GM23338 (cell line): ENCODE data around the gene RASEF. TPM values are rescaled to one million over a fixed set of nuclear protein-coding genes. Genes with fewer than 3 reads are reported as not detected.

Experiments
- ATAC-seq: fragments of 200-7000 bp; cut with Tn5 transposase; 3 replicates; pipeline ENCODE4 v1.9.1; 2020
- DNase-seq: peaks from one replicate; pipeline ENCODE4 v3.0.0-alpha.2; 2015; ENCODE audit warnings: low spot score
- H2AFZ ChIP-seq: fragments of 200-600 bp; sonication (generic); 2 replicates; pipeline ENCODE4 v1.8.0; 2016; ENCODE audit warnings: antibody characterized with exemption, mild to moderate bottlenecking, moderate library complexity
- H3F3A ChIP-seq: fragments of 200-600 bp; sonication (generic); replicated peaks from 2 replicates; pipeline ENCODE4 v1.8.0; 2017; ENCODE audit warnings: antibody characterized with exemption, mixed run types, low read depth
- H3K27ac ChIP-seq: fragments of 200-600 bp; sonication (generic); 2 replicates; pipeline ENCODE4 v1.6.1; 2016; ENCODE audit warnings: low read depth
- H3K27me3 ChIP-seq: fragments of 200-600 bp; sonication (generic); 2 replicates; pipeline ENCODE4 v1.8.0; 2016; ENCODE audit warnings: mild to moderate bottlenecking, mixed run types, moderate library complexity; ENCODE audit not compliant: insufficient read depth
- H3K36me3 ChIP-seq: fragments of 200-600 bp; sonication (generic); 2 replicates; pipeline ENCODE4 v1.8.0; 2016; ENCODE audit warnings: mild to moderate bottlenecking; ENCODE audit not compliant: insufficient read depth
- H3K4me1 ChIP-seq: fragments of 200-600 bp; sonication (generic); 2 replicates; pipeline ENCODE4 v1.8.0; 2016; ENCODE audit warnings: mild to moderate bottlenecking, moderate library complexity; ENCODE audit not compliant: insufficient read depth
- H3K4me2 ChIP-seq: fragments of 200-600 bp; sonication (generic); 2 replicates; pipeline ENCODE4 v1.7.1; 2017; ENCODE audit warnings: mixed run types
- H3K4me3 ChIP-seq: fragments of 200-600 bp; sonication (generic); 2 replicates; pipeline ENCODE4 v1.6.1; 2016; ENCODE audit warnings: mixed run types
- H3K79me2 ChIP-seq: fragments of 200-600 bp; sonication (generic); replicated peaks from 2 replicates; pipeline ENCODE4 v1.8.0; 2017; ENCODE audit warnings: mild to moderate bottlenecking; ENCODE audit not compliant: insufficient read depth
- H3K9me2 ChIP-seq: fragments of 200-600 bp; sonication (generic); 2 replicates; pipeline ENCODE4 v1.8.0; 2017; ENCODE audit not compliant: insufficient read depth
- H4K20me1 ChIP-seq: fragments of 200-600 bp; sonication (generic); replicated peaks from 2 replicates; pipeline ENCODE4 v1.8.0; 2017; ENCODE audit warnings: mild to moderate bottlenecking; ENCODE audit not compliant: insufficient read depth
- H3K27ac Mint-ChIP-seq: 2 replicates; pipeline ENCODE4 v1.8.0; 2020; ENCODE audit warnings: inconsistent platforms, mild to moderate bottlenecking, moderate library complexity, mixed read lengths
- H3K27me3 Mint-ChIP-seq: 3 replicates; pipeline ENCODE4 v1.8.0; 2022; ENCODE audit warnings: low read depth, mild to moderate bottlenecking, moderate library complexity, mixed read lengths, inconsistent platforms; ENCODE audit not compliant: insufficient read depth, poor library complexity
- H3K36me3 Mint-ChIP-seq: 3 replicates; pipeline ENCODE4 v1.8.0; 2021; ENCODE audit warnings: low read depth, mild to moderate bottlenecking, inconsistent platforms, moderate library complexity, mixed read lengths
- H3K4me1 Mint-ChIP-seq: 3 replicates; pipeline ENCODE4 v1.8.0; 2020; ENCODE audit warnings: mild to moderate bottlenecking, inconsistent platforms, mixed read lengths
- H3K4me3 Mint-ChIP-seq: 3 replicates; pipeline ENCODE4 v1.8.0; 2021; ENCODE audit warnings: moderate library complexity, mild to moderate bottlenecking, inconsistent platforms, mixed read lengths
- H3K9me3 Mint-ChIP-seq: 3 replicates; pipeline ENCODE4 v1.8.0; 2020; ENCODE audit warnings: moderate library complexity, mild to moderate bottlenecking, inconsistent platforms, mixed read lengths
- CREB1 ChIP-seq: fragments of 250-450 bp; sonication (Bioruptor Pico); IDR thresholded peaks from 2 replicates; pipeline ENCODE4 v1.5.0; 2020; ENCODE audit warnings: low read depth, mild to moderate bottlenecking, moderate library complexity
- EZH2 ChIP-seq: fragments of 200-600 bp; sonication (generic); IDR thresholded peaks from one replicate; pipeline ENCODE4 v1.8.0; 2017; ENCODE audit warnings: antibody characterized with exemption, mild to moderate bottlenecking, low read depth; ENCODE audit not compliant: unreplicated experiment
- EZH2phosphoT487 ChIP-seq: fragments of 200-600 bp; sonication (generic); IDR thresholded peaks from one replicate; pipeline ENCODE4 v1.8.1; 2018; ENCODE audit warnings: antibody characterized with exemption; ENCODE audit not compliant: unreplicated experiment
- JUNB ChIP-seq: IDR thresholded peaks from one replicate; pipeline ENCODE4 v1.6.1; 2016; ENCODE audit warnings: antibody characterized with exemption; ENCODE audit not compliant: unreplicated experiment
- NANOG ChIP-seq: IDR thresholded peaks from 2 replicates; pipeline ENCODE4 v1.6.1; 2016; ENCODE audit warnings: antibody characterized with exemption, borderline replicate concordance
- POLR2AphosphoS5 ChIP-seq: IDR thresholded peaks from 2 replicates; pipeline ENCODE4 v1.6.1; 2016; ENCODE audit warnings: antibody characterized with exemption, low read depth
- STAT1 ChIP-seq: IDR thresholded peaks from one replicate; pipeline ENCODE4 v1.6.1; 2016; ENCODE audit warnings: antibody characterized with exemption; ENCODE audit not compliant: unreplicated experiment
- ZNF114 ChIP-seq: fragments of 250-450 bp; sonication (Bioruptor Pico); IDR thresholded peaks from 2 replicates; pipeline ENCODE4 v1.5.0; 2020; ENCODE audit warnings: mild to moderate bottlenecking, moderate library complexity
- ZNF331 ChIP-seq: fragments of 250-450 bp; sonication (Bioruptor Pico); IDR thresholded peaks from 2 replicates; pipeline ENCODE4 v1.5.0; 2020; ENCODE audit warnings: low read depth, mild to moderate bottlenecking, moderate library complexity
- polyA plus RNA-seq: library from polyadenylated mRNA; unstranded; fragments of >200 nt; fragmentation: Nextera tagmentation; extraction: Ambion mirVana; gene quantifications from 2 replicates; pipeline ENCODE4 v1.2.1, GENCODE V29; 2016
- total RNA-seq: library from RNA; depleted of rRNA; stranded (reverse); fragments of >200 nt; shearing (Covaris generic); gene quantifications from 2 replicates; pipeline ENCODE4 v1.2.3, GENCODE V29; 2014
- TF ChIP-seq, protein P1 (sequence below): IDR thresholded peaks from one replicate; pipeline ENCODE4 v1.6.1; 2018; ENCODE audit warnings: antibody characterized with exemption; ENCODE audit not compliant: unreplicated experiment
- TF ChIP-seq, protein P2 (sequence below): IDR thresholded peaks from 2 replicates; pipeline ENCODE4 v1.6.1; 2016; ENCODE audit warnings: antibody characterized with exemption
- TF ChIP-seq, protein P3 (sequence below): fragments of 250-450 bp; sonication (Bioruptor Pico); IDR thresholded peaks from 2 replicates; pipeline ENCODE4 v1.5.0; 2020; ENCODE audit warnings: mild to moderate bottlenecking, moderate library complexity
- TF ChIP-seq, protein P4 (sequence below), 2 experiments: fragments of 200-600 bp in 1 of 2; sonication (generic) in 1 of 2; conservative IDR thresholded peaks; 2 replicates each; pipeline versions ENCODE4 v1.5.1 to v1.6.1; 2016 to 2017; ENCODE audit warnings: antibody characterized with exemption in 2 of 2, low read depth in 2 of 2, mild to moderate bottlenecking in 2 of 2, moderate library complexity in 1 of 2

RASEF gene
- total and polyA plus RNA-seq, 2 experiments from 2014 or later: 3.6 to 10.4 TPM

DNA sequence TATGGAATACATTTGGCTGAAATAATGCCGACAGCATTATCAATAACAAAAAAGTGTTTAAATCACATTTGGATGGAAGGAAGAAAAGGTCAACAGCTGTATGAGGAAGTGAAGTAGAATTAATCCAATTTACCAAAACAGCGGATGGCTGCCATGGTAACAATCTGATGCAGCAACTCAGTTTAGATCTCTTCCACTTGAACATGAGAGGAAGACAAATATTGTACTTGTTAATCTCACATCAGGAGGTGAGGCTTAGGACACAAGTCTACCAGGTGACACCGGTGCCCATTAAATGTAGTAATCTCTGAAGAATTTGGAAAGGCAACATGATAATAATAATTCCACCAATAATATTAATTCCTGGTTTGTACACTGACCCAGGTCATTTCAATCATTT lies 2.4 kb downstream of the RASEF start:
- Mint-ChIP-seq H3K4me3 (no peak overlapping the region), H3K9me3 (peaks cover 1% of the 10 kb centered on the region; the same call in 2 of the 3 replicates), H3K27me3 (peaks cover 30% of the 10 kb centered on the region), H3K36me3 (peaks cover 3% of the 10 kb centered on the region), H3K27ac (no peak overlapping the region), H3K4me1 (peaks cover 20% of the 10 kb centered on the region; the same call in 2 of the 3 replicates)
- Histone ChIP-seq H3F3A (no peaks in the 10 kb centered on the region), H3K79me2 (peaks cover 16% of the 10 kb centered on the region), H3K27ac (no peak overlapping the region), H2AFZ (no peak overlapping the region), H3K4me3 (no peak overlapping the region), H3K9me2 (peaks cover 2% of the 10 kb centered on the region; the same call in 1 of the 2 replicates), H4K20me1 (no peaks in the 10 kb centered on the region), H3K36me3 (no peaks in the 10 kb centered on the region), H3K27me3 (peaks cover 45% of the 10 kb centered on the region), H3K4me1 (peaks cover 6% of the 10 kb centered on the region; the same call in 1 of the 2 replicates), H3K4me2 (no peak overlapping the region)
- no peak for TF ChIP-seq ZNF114 (CRISPR knock-in tag)
- TF ChIP-seq, protein P1, sequence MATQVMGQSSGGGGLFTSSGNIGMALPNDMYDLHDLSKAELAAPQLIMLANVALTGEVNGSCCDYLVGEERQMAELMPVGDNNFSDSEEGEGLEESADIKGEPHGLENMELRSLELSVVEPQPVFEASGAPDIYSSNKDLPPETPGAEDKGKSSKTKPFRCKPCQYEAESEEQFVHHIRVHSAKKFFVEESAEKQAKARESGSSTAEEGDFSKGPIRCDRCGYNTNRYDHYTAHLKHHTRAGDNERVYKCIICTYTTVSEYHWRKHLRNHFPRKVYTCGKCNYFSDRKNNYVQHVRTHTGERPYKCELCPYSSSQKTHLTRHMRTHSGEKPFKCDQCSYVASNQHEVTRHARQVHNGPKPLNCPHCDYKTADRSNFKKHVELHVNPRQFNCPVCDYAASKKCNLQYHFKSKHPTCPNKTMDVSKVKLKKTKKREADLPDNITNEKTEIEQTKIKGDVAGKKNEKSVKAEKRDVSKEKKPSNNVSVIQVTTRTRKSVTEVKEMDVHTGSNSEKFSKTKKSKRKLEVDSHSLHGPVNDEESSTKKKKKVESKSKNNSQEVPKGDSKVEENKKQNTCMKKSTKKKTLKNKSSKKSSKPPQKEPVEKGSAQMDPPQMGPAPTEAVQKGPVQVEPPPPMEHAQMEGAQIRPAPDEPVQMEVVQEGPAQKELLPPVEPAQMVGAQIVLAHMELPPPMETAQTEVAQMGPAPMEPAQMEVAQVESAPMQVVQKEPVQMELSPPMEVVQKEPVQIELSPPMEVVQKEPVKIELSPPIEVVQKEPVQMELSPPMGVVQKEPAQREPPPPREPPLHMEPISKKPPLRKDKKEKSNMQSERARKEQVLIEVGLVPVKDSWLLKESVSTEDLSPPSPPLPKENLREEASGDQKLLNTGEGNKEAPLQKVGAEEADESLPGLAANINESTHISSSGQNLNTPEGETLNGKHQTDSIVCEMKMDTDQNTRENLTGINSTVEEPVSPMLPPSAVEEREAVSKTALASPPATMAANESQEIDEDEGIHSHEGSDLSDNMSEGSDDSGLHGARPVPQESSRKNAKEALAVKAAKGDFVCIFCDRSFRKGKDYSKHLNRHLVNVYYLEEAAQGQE: no peak
- no peak for TF ChIP-seq JUNB
- TF ChIP-seq, protein P2, sequence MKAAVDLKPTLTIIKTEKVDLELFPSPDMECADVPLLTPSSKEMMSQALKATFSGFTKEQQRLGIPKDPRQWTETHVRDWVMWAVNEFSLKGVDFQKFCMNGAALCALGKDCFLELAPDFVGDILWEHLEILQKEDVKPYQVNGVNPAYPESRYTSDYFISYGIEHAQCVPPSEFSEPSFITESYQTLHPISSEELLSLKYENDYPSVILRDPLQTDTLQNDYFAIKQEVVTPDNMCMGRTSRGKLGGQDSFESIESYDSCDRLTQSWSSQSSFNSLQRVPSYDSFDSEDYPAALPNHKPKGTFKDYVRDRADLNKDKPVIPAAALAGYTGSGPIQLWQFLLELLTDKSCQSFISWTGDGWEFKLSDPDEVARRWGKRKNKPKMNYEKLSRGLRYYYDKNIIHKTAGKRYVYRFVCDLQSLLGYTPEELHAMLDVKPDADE: no peak
- no peak for TF ChIP-seq CREB1 (CRISPR knock-in tag)
- TF ChIP-seq POLR2AphosphoS5: no peak
- no peak for TF ChIP-seq NANOG
- no peak for TF ChIP-seq ZNF331
- TF ChIP-seq STAT1: no peak
- TF ChIP-seq EZH2phosphoT487: no peak
- no peak for TF ChIP-seq EZH2
- TF ChIP-seq, protein P3, sequence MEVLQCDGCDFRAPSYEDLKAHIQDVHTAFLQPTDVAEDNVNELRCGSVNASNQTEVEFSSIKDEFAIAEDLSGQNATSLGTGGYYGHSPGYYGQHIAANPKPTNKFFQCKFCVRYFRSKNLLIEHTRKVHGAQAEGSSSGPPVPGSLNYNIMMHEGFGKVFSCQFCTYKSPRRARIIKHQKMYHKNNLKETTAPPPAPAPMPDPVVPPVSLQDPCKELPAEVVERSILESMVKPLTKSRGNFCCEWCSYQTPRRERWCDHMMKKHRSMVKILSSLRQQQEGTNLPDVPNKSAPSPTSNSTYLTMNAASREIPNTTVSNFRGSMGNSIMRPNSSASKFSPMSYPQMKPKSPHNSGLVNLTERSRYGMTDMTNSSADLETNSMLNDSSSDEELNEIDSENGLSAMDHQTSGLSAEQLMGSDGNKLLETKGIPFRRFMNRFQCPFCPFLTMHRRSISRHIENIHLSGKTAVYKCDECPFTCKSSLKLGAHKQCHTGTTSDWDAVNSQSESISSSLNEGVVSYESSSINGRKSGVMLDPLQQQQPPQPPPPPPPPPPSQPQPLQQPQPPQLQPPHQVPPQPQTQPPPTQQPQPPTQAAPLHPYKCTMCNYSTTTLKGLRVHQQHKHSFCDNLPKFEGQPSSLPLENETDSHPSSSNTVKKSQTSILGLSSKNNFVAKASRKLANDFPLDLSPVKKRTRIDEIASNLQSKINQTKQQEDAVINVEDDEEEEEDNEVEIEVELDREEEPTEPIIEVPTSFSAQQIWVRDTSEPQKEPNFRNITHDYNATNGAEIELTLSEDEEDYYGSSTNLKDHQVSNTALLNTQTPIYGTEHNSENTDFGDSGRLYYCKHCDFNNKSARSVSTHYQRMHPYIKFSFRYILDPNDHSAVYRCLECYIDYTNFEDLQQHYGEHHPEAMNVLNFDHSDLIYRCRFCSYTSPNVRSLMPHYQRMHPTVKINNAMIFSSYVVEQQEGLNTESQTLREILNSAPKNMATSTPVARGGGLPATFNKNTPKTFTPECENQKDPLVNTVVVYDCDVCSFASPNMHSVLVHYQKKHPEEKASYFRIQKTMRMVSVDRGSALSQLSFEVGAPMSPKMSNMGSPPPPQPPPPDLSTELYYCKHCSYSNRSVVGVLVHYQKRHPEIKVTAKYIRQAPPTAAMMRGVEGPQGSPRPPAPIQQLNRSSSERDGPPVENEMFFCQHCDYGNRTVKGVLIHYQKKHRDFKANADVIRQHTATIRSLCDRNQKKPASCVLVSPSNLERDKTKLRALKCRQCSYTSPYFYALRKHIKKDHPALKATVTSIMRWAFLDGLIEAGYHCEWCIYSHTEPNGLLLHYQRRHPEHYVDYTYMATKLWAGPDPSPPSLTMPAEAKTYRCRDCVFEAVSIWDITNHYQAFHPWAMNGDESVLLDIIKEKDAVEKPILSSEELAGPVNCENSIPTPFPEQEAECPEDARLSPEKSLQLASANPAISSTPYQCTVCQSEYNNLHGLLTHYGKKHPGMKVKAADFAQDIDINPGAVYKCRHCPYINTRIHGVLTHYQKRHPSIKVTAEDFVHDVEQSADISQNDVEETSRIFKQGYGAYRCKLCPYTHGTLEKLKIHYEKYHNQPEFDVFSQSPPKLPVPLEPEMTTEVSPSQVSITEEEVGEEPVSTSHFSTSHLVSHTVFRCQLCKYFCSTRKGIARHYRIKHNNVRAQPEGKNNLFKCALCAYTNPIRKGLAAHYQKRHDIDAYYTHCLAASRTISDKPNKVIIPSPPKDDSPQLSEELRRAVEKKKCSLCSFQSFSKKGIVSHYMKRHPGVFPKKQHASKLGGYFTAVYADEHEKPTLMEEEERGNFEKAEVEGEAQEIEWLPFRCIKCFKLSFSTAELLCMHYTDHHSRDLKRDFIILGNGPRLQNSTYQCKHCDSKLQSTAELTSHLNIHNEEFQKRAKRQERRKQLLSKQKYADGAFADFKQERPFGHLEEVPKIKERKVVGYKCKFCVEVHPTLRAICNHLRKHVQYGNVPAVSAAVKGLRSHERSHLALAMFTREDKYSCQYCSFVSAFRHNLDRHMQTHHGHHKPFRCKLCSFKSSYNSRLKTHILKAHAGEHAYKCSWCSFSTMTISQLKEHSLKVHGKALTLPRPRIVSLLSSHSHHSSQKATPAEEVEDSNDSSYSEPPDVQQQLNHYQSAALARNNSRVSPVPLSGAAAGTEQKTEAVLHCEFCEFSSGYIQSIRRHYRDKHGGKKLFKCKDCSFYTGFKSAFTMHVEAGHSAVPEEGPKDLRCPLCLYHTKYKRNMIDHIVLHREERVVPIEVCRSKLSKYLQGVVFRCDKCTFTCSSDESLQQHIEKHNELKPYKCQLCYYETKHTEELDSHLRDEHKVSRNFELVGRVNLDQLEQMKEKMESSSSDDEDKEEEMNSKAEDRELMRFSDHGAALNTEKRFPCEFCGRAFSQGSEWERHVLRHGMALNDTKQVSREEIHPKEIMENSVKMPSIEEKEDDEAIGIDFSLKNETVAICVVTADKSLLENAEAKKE (CRISPR knock-in tag): no peak
- TF ChIP-seq, protein P4, sequence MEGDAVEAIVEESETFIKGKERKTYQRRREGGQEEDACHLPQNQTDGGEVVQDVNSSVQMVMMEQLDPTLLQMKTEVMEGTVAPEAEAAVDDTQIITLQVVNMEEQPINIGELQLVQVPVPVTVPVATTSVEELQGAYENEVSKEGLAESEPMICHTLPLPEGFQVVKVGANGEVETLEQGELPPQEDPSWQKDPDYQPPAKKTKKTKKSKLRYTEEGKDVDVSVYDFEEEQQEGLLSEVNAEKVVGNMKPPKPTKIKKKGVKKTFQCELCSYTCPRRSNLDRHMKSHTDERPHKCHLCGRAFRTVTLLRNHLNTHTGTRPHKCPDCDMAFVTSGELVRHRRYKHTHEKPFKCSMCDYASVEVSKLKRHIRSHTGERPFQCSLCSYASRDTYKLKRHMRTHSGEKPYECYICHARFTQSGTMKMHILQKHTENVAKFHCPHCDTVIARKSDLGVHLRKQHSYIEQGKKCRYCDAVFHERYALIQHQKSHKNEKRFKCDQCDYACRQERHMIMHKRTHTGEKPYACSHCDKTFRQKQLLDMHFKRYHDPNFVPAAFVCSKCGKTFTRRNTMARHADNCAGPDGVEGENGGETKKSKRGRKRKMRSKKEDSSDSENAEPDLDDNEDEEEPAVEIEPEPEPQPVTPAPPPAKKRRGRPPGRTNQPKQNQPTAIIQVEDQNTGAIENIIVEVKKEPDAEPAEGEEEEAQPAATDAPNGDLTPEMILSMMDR (conservative IDR thresholded peaks at IDR 0.05; ENCODE audit: low read depth in 2 of 2): no peak
- ATAC-seq (no peak), DNase-seq (no peak)
